Esophagus squamous epithelium (tissue), 4 donors: Measurements from ENCODE around the gene CHST12.

Experiments
- POLR2A ChIP-seq, 4 donors: fragments of 450-650 bp; IDR thresholded peaks; one replicate each; pipeline ENCODE4 v1.6.1; 2017; ENCODE audit warnings: antibody characterized with exemption in 4 of 4, mild to moderate bottlenecking in 4 of 4, moderate library complexity in 3 of 4
- TF ChIP-seq, protein P1 (sequence below), 6 experiments: fragments of 450-650 bp in 4 of 6; fragments of 200-600 bp in 2 of 6; sonication (generic) in 2 of 6; IDR thresholded peaks; one replicate each; pipeline ENCODE4 v1.5.1; 2016 to 2019; ENCODE audit warnings: antibody characterized with exemption in 6 of 6, mild to moderate bottlenecking in 4 of 6, moderate library complexity in 4 of 6

DNA sequence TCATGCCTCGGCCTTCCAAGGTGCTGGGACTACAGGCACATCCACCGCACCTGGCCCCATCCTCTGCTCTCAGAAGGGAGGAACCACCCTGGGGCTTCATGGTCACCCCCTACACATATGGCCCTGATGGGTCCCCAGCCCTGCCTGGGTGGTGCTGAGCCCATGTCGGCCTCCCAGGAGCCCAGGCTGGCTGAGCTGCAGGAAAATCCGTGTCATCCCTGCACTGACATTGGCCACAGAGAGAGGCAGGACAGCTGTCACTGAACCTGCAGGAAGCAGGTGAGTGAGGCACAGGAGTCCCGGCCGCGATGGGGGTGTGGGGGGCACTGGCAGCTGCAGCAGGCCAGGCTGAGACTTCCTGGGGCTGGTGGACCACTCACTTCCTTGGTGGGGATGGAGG is 64.8 kb downstream of the CHST12 start:
- TF ChIP-seq, protein P1, sequence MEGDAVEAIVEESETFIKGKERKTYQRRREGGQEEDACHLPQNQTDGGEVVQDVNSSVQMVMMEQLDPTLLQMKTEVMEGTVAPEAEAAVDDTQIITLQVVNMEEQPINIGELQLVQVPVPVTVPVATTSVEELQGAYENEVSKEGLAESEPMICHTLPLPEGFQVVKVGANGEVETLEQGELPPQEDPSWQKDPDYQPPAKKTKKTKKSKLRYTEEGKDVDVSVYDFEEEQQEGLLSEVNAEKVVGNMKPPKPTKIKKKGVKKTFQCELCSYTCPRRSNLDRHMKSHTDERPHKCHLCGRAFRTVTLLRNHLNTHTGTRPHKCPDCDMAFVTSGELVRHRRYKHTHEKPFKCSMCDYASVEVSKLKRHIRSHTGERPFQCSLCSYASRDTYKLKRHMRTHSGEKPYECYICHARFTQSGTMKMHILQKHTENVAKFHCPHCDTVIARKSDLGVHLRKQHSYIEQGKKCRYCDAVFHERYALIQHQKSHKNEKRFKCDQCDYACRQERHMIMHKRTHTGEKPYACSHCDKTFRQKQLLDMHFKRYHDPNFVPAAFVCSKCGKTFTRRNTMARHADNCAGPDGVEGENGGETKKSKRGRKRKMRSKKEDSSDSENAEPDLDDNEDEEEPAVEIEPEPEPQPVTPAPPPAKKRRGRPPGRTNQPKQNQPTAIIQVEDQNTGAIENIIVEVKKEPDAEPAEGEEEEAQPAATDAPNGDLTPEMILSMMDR (IDR thresholded peaks at IDR 0.05) = no peak
- no peak for TF ChIP-seq POLR2A (IDR thresholded peaks at IDR 0.05)
